AG10803 (cell line): Measurements from ENCODE around the gene CPLX1.
"Not testable (repeated sequence)": the region's sequence is repeated elsewhere in the genome, so short reads cannot be mapped to it uniquely, and the experiment has no call there.

Experiments
- DNase-seq: peaks from one replicate; pipeline ENCODE4 v3.0.0; 2010; ENCODE audit warnings: low read depth
- H3K4me3 ChIP-seq: 2 replicates; pipeline ENCODE4 v1.5.1; 2011; ENCODE audit warnings: mild to moderate bottlenecking, low read length, control low read depth
- CTCF ChIP-seq: conservative IDR thresholded peaks from 2 replicates; pipeline ENCODE4 v1.5.1; 2011; ENCODE audit warnings: mild to moderate bottlenecking, low read length, control low read depth, inconsistent platforms

Gene CPLX1

GRCh38 chr4:763922-764321, 62.0 kb downstream of the CPLX1 start:
- no peak for TF ChIP-seq CTCF
- H3K4me3 ChIP-seq = no peak overlapping the region
- no peak for DNase-seq

- no peak overlapping the region for H3K4me3 ChIP-seq
- no peak for TF ChIP-seq CTCF
- no peak for DNase-seq
Measured at GRCh38 chr4:763191-763810, 62.6 kb downstream of the CPLX1 start.

- TF ChIP-seq CTCF = peak; percentile 32
- no peak overlapping the region for H3K4me3 ChIP-seq
- DNase-seq = no peak
Measured at GRCh38 chr4:762211-763190, 63.4 kb downstream of the CPLX1 start.

- no peak for DNase-seq
- H3K4me3 ChIP-seq = no peak overlapping the region
- TF ChIP-seq CTCF = no peak
Measured at GRCh38 chr4:761739-762138, 64.2 kb downstream of the CPLX1 start.

- DNase-seq = no peak
- no peak overlapping the region for H3K4me3 ChIP-seq
- no peak for TF ChIP-seq CTCF
Measured at GRCh38 chr4:761086-761485, 64.8 kb downstream of the CPLX1 start.

GRCh38 chr4:760616-761015, 65.3 kb downstream of the CPLX1 start:
- no peak for DNase-seq
- TF ChIP-seq CTCF = no peak
- no peak overlapping the region for H3K4me3 ChIP-seq

GRCh38 chr4:759810-760209, 66.1 kb downstream of the CPLX1 start:
- DNase-seq, H3K4me3 ChIP-seq: not testable (repeated sequence)
